Type B pancreatic cell (in vitro differentiated cells): Measurements from ENCODE around the gene CD27. TPM values are rescaled to one million over a fixed set of nuclear protein-coding genes. Genes with fewer than 3 reads are reported as not detected.
A peak's percentile ranks its signal among the peaks of the same experiment; 100 is the strongest.
"Not testable (repeated sequence)": the region's sequence is repeated elsewhere in the genome, so short reads cannot be mapped to it uniquely, and the experiment has no call there.

ENCODE experiments used
- DNase-seq: peaks from one replicate; pipeline ENCODE4 v3.0.0; 2021; ENCODE audit warnings: mixed read lengths; ENCODE audit not compliant: unreplicated experiment; ENCODE audit errors: extremely low spot score
- H3K27ac Mint-ChIP-seq: 2 replicates; pipeline ENCODE4 v1.8.0; 2021; ENCODE audit warnings: mild to moderate bottlenecking, mixed read lengths
- H3K27me3 Mint-ChIP-seq: 2 replicates; pipeline ENCODE4 v1.8.0; 2021; ENCODE audit warnings: mixed read lengths
- H3K36me3 Mint-ChIP-seq: 2 replicates; pipeline ENCODE4 v1.8.0; 2021; ENCODE audit warnings: mixed read lengths
- H3K4me1 Mint-ChIP-seq: one replicate; pipeline ENCODE4 v1.8.0; 2021; ENCODE audit warnings: mixed read lengths; ENCODE audit not compliant: unreplicated experiment
- H3K4me3 Mint-ChIP-seq: 2 replicates; pipeline ENCODE4 v1.8.0; 2021; ENCODE audit warnings: mild to moderate bottlenecking, mixed read lengths
- H3K9me3 Mint-ChIP-seq: 2 replicates; pipeline ENCODE4 v1.8.0; 2021; ENCODE audit warnings: mixed read lengths
- CTCF ChIP-seq: fragments of 200-600 bp; sonication (generic); conservative IDR thresholded peaks from 2 replicates; pipeline ENCODE4 v1.5.0; 2021; ENCODE audit warnings: antibody characterized with exemption, mild to moderate bottlenecking
- total RNA-seq: library from RNA; stranded (reverse); gene quantifications from 2 replicates; pipeline ENCODE4 v1.2.1, GENCODE V29; 2021; ENCODE audit warnings: low replicate concordance

CD27 gene
- total RNA-seq, 1 donor from 2014 or later: not detected

DNA sequence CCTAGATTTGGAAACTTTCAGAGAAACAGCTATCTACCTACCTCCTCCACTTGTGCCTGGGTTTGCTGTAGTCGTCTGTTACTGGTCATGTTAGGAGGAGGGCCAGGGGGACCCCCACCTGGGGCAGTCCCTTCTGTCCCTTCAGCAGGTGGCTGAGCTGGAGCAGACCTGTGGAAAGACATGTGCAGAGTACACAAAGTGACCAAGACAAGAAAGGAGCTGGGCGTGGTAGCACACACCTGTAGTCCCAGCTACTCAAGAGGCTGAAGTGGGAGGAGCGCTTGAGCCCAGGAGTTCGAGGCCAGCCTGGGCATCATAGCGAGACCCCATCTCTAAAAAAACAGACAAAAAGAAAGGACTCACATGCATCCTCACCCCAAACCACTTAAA lies 21.4 kb downstream of the CD27 start:
- TF ChIP-seq CTCF: no peak
- Mint-ChIP-seq H3K27ac (no peak overlapping the region), H3K4me3 (no peak overlapping the region), H3K27me3 (peaks cover 14% of the 10 kb centered on the region), H3K9me3 (no peaks in the 10 kb centered on the region), H3K4me1 (peaks cover 5% of the 10 kb centered on the region), H3K36me3 (peaks cover 35% of the 10 kb centered on the region)
- no peak for DNase-seq

DNA sequence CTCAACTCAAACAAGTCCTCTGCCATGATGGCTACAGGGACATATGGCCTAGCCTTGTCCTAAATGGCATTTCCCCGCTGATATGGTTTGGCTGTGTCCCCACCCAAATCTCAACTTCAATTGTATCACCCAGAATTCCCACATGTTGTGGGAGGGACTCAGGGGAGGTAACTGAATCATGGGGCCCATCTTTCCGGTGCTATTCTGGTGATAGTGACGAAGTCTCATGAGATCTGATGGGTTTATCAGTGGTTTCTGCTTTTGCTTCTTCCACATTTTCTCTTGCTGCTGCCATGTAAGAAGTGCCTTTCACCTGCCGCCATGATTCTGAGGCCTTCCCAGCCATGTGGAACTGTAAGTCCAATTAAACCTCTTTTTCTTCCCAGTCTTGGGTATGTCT lies 22.0 kb downstream of the CD27 start:
- H3K27ac Mint-ChIP-seq, DNase-seq, H3K9me3 Mint-ChIP-seq, H3K4me3 Mint-ChIP-seq, H3K4me1 Mint-ChIP-seq: not testable (repeated sequence)
- Mint-ChIP-seq H3K36me3 (peaks cover 31% of the 10 kb centered on the region), H3K27me3 (peaks cover 15% of the 10 kb centered on the region)

DNA sequence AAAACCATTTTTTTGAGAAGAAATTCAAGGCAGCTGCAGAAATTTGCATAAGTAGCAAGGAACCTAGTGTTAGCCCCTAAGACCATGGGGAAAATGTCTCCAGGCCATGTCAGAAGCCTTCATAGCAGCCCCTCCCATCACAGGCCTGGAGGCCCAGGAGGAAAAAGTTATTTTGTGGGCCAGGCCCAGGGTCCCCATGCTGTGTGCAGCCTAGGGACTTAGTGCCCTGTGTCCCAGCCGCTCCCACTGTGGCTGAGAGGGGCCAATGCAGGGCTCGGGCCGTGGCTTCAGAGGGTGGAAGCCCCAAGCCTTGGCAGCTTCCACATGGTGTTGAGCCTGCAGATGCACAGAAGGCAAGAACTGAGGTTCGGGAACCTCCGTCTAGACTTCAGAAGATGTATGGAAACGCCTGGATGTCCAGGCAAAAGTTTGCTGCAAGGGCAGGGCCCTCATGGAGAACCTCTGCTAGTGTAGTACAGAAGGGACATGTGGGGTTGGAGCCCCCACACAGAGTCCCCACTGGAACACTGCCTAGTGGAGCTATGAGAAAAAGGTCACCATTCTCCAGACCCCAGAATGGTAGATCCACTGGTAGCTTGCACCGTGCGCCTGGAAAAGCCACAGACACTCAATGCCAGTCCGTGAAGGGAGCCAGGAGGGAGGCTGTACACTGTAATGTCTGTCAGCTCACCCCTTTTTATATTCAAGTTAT lies 23.0 kb downstream of the CD27 start:
- peaks cover 24% of the 10 kb centered on the region for H3K27me3 Mint-ChIP-seq
- H3K36me3 Mint-ChIP-seq: peaks cover 24% of the 10 kb centered on the region
- H3K4me3 Mint-ChIP-seq: peak overlapping the region; percentile 21
- H3K27ac Mint-ChIP-seq, DNase-seq, H3K4me1 Mint-ChIP-seq, H3K9me3 Mint-ChIP-seq: not testable (repeated sequence)

DNA sequence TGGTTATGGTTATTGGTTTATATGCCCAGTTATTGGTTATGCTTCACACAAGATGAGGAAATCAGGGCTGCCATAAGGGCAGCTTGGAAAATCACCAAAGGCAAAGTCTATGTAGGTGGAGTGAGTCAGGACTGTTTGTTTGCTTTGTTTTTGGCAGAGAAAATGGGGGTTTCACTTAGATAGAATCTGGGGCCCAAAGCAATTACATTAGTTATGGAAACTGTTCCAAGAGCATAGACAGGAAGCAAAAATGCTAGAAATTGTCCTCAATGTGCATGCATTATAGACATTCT lies 23.5 kb downstream of the CD27 start:
- H3K4me3 Mint-ChIP-seq: peak overlapping the region; percentile 86
- no peak overlapping the region for H3K27ac Mint-ChIP-seq
- no peak for TF ChIP-seq CTCF
- no peak for DNase-seq
- H3K27me3 Mint-ChIP-seq: peaks cover 24% of the 10 kb centered on the region
- peaks cover 5% of the 10 kb centered on the region for H3K4me1 Mint-ChIP-seq
- H3K36me3 Mint-ChIP-seq: peaks cover 19% of the 10 kb centered on the region
- no peaks in the 10 kb centered on the region for H3K9me3 Mint-ChIP-seq

DNA sequence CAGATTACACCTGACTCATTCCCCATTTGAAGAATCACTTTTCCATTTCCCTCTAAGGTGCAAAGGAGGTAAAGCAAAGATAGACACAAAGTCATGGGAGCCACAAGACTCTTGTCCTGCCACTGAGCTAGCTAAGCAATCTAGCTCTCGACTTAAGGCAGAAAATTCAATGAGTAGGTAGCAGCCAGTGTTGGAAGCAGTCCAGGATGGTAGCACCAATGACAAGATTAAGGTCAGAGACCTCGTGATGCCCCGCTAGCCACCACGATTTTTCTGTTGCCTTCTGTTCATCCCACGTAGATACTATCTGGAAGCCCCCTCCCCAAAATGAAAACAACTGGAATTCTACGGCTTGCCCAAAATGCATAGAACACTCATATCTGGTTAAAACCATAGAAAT lies 24.3 kb downstream of the CD27 start:
- no peak for TF ChIP-seq CTCF
- H3K4me1 Mint-ChIP-seq: peaks cover 5% of the 10 kb centered on the region
- peaks cover 25% of the 10 kb centered on the region for H3K27me3 Mint-ChIP-seq
- H3K9me3 Mint-ChIP-seq: no peaks in the 10 kb centered on the region
- peak overlapping the region; percentile 86 for H3K4me3 Mint-ChIP-seq
- no peak for DNase-seq
- peaks cover 14% of the 10 kb centered on the region for H3K36me3 Mint-ChIP-seq
- H3K27ac Mint-ChIP-seq: peak overlapping the region; percentile 37

DNA sequence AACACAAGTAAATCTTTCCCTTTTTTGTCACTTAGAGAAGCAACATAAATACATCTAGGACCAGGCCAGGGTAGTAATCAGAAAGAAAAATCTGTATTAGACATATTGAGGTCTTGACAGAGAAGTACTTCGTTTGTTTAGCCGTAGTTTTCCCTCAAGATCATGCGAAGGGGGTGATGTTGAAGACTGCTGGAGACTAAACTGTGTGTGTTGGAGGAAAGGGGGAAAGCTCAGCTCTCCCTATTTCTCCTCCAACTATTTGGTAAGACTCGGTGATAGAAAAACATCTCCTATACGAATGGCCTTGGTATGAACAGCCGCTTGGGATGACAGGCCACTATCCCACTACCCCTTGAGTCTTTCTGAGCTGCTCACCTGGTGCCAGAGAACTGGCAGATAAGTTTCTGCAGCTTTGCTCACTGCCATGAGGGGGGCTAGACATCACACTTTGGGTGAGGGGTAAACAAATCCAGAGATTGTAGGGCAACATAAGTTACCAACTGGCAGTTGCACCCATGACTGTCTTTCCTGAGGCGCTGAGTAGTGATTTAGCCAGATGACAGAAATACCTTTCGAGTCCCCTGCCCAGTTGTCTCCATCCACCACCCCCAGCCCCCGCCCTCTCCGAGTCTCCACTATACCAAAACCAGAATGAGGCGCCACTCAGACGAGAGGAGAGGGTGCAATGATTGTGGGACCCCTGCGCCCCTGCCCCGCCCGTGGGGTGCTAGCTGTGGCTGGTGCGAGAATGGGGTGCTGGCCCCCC lies 25.0 kb downstream of the CD27 start:
- no peak for TF ChIP-seq CTCF
- peaks cover 5% of the 10 kb centered on the region for H3K4me1 Mint-ChIP-seq
- H3K4me3 Mint-ChIP-seq: peak overlapping the region; percentile 86
- H3K36me3 Mint-ChIP-seq: peaks cover 7% of the 10 kb centered on the region
- H3K27ac Mint-ChIP-seq: peak overlapping the region; percentile 37
- no peaks in the 10 kb centered on the region for H3K9me3 Mint-ChIP-seq
- H3K27me3 Mint-ChIP-seq: peaks cover 30% of the 10 kb centered on the region
- no peak for DNase-seq
